Peyer's patch (tissue), 4 donors: ENCODE measurements around the gene ZNF791.
"Not testable (repeated sequence)": the region's sequence is repeated elsewhere in the genome, so short reads cannot be mapped to it uniquely, and the experiment has no call there.

ENCODE experiments used
- CTCF ChIP-seq, 6 experiments: fragments of 450-650 bp in 4 of 6; fragments of 200-600 bp in 2 of 6; sonication (generic) in 1 of 6; IDR thresholded peaks; one replicate each; pipeline ENCODE4 v1.5.1; 2017 to 2019; ENCODE audit warnings: antibody characterized with exemption in 6 of 6, mild to moderate bottlenecking in 3 of 6, moderate library complexity in 1 of 6
- POLR2A ChIP-seq, 2 donors: fragments of 450-650 bp; IDR thresholded peaks; one replicate each; pipeline ENCODE4 v1.5.1; 2017; ENCODE audit warnings: antibody characterized with exemption in 2 of 2, mild to moderate bottlenecking in 2 of 2, moderate library complexity in 2 of 2

- TF ChIP-seq CTCF, POLR2A (IDR thresholded peaks at IDR 0.05): not testable (repeated sequence)
Measured at GRCh38 chr19:12678039-12678438, 67.3 kb downstream of the ZNF791 start.
